GM18520 (cell line): ENCODE data around the gene ACP3.

Experiments used
- ATAC-seq: cut with Tn5 transposase; IDR thresholded peaks from one replicate; pipeline ENCODE4 v1.9.1; 2021; ENCODE audit not compliant: unreplicated experiment

ACP3 gene

DNA sequence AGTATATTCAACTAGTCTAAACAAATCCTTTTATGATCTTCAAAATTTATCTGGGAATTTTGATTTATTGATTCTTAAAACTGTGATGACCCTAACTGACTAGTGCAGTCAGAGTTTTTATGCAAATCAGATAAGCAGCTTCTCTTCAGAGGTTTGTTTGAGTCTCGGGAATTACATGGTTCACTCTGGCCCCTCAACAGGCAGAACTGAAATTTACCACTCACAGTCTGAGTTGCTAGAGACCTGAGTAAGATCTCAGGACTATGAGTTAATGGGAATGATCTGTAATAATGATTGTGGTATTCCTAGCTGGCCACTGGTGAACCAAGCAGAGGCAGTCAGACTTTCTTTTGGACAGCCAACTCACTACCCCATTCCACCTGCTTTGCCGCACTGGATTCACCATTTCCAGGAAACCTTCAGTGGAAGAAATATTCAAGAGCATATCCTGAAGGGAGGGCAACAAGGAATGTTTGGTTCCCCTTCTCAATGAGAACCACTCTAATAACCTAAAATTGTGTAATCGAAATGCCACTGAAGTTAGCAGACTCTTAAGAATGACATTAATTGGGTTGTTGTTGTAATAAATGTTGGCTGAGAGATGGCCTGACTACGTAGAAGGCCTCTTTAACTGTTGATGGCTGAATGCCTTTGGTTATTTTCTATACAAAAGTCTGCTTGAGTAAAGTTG lies 88.5 kb downstream of the ACP3 start:
- ATAC-seq, result no peak

- no peak for ATAC-seq
Observed at GRCh38 chr3:132406587-132406986, 89.4 kb downstream of the ACP3 start.

DNA sequence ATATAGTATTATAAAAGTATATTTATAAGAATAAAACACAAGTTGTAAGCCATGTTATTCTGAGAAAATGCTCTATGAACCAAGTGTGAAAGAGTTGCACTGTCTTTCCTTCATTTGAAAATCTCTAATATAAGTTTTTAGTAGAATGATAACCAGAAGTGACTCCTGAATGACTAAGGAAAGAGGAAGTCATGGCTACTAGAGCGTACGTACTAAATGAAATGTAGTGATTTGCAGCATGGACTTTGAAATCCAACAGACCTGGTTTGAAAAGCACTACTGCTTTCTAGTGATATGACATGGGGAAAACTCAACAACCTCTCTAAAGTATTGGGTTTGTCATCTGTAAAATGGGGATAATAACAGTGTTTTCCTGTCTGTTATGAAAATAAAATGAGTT lies 89.8 kb downstream of the ACP3 start:
- ATAC-seq, result no peak
